NAMALWA (cell line): Measurements from ENCODE around the gene IGF2BP2.
"Not testable (repeated sequence)": the region's sequence is repeated elsewhere in the genome, so short reads cannot be mapped to it uniquely, and the experiment has no call there.

Source experiments
- DNase-seq: peaks from one replicate; pipeline ENCODE4 v3.0.0-alpha.2; 2015; ENCODE audit warnings: low spot score

Gene IGF2BP2

GRCh38 chr3:185825006-185825638 is at the start of gene IGF2BP2:
IGF2BP2 (minus strand) TSS chr3:185825042; CDS start chr3:185824960, 82 bp downstream.
- DNase-seq, result peak; percentile 72

GRCh38 chr3:185874119-185874518 is 49.3 kb upstream of the IGF2BP2 start:
- DNase-seq, result no peak

GRCh38 chr3:185867650-185868049 is 42.8 kb upstream of the IGF2BP2 start:
- DNase-seq, result no peak

GRCh38 chr3:185866995-185867394 is 42.2 kb upstream of the IGF2BP2 start:
- no peak for DNase-seq

- no peak for DNase-seq
These were observed 41.7 kb upstream of the IGF2BP2 start for GRCh38 chr3:185866555-185866954.

GRCh38 chr3:185865247-185865646 is 40.4 kb upstream of the IGF2BP2 start:
- no peak for DNase-seq

GRCh38 chr3:185864767-185865166 is 39.9 kb upstream of the IGF2BP2 start:
- no peak for DNase-seq

- DNase-seq, result no peak
These were observed 38.1 kb upstream of the IGF2BP2 start for GRCh38 chr3:185862920-185863319.

- DNase-seq, result no peak
These were observed 34.6 kb upstream of the IGF2BP2 start for GRCh38 chr3:185859294-185859972.

- no peak for DNase-seq
These were observed 33.8 kb upstream of the IGF2BP2 start for GRCh38 chr3:185858502-185859225.

GRCh38 chr3:185857208-185857607 is 32.4 kb upstream of the IGF2BP2 start:
- DNase-seq, result no peak

GRCh38 chr3:185856652-185857051 is 31.8 kb upstream of the IGF2BP2 start:
- DNase-seq, result no peak

- not testable (repeated sequence) for DNase-seq
These were observed 28.9 kb upstream of the IGF2BP2 start for GRCh38 chr3:185853771-185854170.

- no peak for DNase-seq
These were observed 27.8 kb upstream of the IGF2BP2 start for GRCh38 chr3:185852635-185853034.

GRCh38 chr3:185851959-185852358 is 27.1 kb upstream of the IGF2BP2 start:
- DNase-seq, result no peak

- DNase-seq, result no peak
These were observed 26.2 kb upstream of the IGF2BP2 start for GRCh38 chr3:185851046-185851445.

GRCh38 chr3:185847506-185847905 is 22.7 kb upstream of the IGF2BP2 start:
- no peak for DNase-seq

- DNase-seq, result no peak
These were observed 21.2 kb upstream of the IGF2BP2 start for GRCh38 chr3:185846037-185846436.

GRCh38 chr3:185844051-185844450 is 19.2 kb upstream of the IGF2BP2 start:
- DNase-seq, result no peak

- no peak for DNase-seq
These were observed 18.8 kb upstream of the IGF2BP2 start for GRCh38 chr3:185843635-185844034.

- DNase-seq, result no peak
These were observed 18.3 kb upstream of the IGF2BP2 start for GRCh38 chr3:185843126-185843525.

- no peak for DNase-seq
These were observed 17.4 kb upstream of the IGF2BP2 start for GRCh38 chr3:185842241-185842640.

GRCh38 chr3:185838417-185838989 is 13.7 kb upstream of the IGF2BP2 start:
- DNase-seq, result not testable (repeated sequence)
